Measurements from ENCODE around the gene CFTR.

Gene CFTR

DNA sequence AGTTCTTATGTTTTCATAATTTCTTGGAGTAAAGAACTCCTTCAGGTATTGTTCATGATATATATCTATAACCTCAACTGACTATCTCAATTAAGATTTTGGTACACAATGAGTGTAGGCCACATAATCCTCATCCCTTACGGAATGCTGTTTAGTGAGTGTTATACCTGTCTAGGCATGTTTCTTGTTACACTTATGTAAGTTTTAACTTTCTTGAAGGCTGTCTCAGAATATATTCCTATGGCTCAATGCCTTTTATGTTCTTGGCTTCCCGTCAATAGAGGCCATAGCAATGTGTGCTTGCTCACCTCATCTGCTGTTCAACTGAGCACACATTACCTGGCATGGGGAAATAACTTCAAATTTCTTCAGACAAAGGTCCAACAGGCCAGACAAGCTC is 208.3 kb downstream of the CFTR start:
- Histone ChIP-seq H3K36me3 (ENCODE audit: insufficient read depth, low read length) (no peaks in the 10 kb centered on the region), H3K9ac (ENCODE audit: low read depth, low read length) (no peak overlapping the region), H3K79me2 (ENCODE audit: insufficient read depth, low read length) (no peaks in the 10 kb centered on the region), H3K4me3 (ENCODE audit: low read depth in 1 of 2, low read length in 2 of 2) (no peak overlapping the region), H3K9me3 (ENCODE audit: insufficient read depth, low read length, severe bottlenecking) (no peaks in the 10 kb centered on the region), H3K27me3 (ENCODE audit: insufficient read depth, low read length, poor library complexity) (no peaks in the 10 kb centered on the region), H3K4me2 (ENCODE audit: insufficient read depth, low read length) (no peak overlapping the region), H2AFZ (ENCODE audit: low read depth, low read length) (peak overlapping the region; percentile 22; the same call in 1 of the 2 replicates), H3K27ac (ENCODE audit: low read length) (no peak overlapping the region), H3K4me1 (ENCODE audit: insufficient read depth, low read length) (peaks cover 11% of the 10 kb centered on the region), H4K20me1 (ENCODE audit: insufficient read depth, low read length) (no peaks in the 10 kb centered on the region)
- TF ChIP-seq EZH2 (IDR thresholded peaks at IDR 0.05; ENCODE audit: borderline replicate concordance, low read depth, low read length, severe bottlenecking), result no peak
- TF ChIP-seq, protein P1, sequence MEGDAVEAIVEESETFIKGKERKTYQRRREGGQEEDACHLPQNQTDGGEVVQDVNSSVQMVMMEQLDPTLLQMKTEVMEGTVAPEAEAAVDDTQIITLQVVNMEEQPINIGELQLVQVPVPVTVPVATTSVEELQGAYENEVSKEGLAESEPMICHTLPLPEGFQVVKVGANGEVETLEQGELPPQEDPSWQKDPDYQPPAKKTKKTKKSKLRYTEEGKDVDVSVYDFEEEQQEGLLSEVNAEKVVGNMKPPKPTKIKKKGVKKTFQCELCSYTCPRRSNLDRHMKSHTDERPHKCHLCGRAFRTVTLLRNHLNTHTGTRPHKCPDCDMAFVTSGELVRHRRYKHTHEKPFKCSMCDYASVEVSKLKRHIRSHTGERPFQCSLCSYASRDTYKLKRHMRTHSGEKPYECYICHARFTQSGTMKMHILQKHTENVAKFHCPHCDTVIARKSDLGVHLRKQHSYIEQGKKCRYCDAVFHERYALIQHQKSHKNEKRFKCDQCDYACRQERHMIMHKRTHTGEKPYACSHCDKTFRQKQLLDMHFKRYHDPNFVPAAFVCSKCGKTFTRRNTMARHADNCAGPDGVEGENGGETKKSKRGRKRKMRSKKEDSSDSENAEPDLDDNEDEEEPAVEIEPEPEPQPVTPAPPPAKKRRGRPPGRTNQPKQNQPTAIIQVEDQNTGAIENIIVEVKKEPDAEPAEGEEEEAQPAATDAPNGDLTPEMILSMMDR (IDR thresholded peaks at IDR 0.05; ENCODE audit: borderline replicate concordance, extremely low read depth, low read length, poor library complexity, severe bottlenecking), result no peak
- no peak for ATAC-seq (ENCODE audit: insufficient read depth, low read depth)
- no peak for DNase-seq

DNA sequence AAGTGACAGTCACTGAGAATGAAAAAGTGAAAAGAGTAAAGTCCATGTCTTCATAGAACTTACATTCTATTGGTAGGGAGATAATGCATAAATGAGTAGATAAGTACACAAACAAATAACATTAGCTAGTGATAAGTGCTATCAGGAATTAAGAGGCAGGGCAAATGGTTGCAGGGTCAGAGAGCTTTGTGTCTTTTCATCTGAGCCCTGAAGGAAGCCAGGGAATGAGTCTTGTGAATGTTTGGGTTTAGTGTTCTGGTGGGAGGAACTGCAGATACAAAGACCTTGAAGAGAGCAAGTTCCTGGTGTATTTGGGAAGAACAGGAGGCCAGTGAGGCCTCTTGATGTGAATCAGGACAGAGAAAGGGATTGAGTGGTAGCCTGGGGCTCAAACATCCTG is 209.6 kb downstream of the CFTR start:
- peak overlapping the region; percentile 63 for H2AFZ ChIP-seq (ENCODE audit: low read depth, low read length)
- H3K36me3 ChIP-seq (ENCODE audit: insufficient read depth, low read length), result no peaks in the 10 kb centered on the region
- H4K20me1 ChIP-seq (ENCODE audit: insufficient read depth, low read length), result no peaks in the 10 kb centered on the region
- no peak overlapping the region for H3K9ac ChIP-seq (ENCODE audit: low read depth, low read length)
- H3K79me2 ChIP-seq (ENCODE audit: insufficient read depth, low read length), result no peaks in the 10 kb centered on the region
- no peaks in the 10 kb centered on the region for H3K27me3 ChIP-seq (ENCODE audit: insufficient read depth, low read length, poor library complexity)
- H3K4me2 ChIP-seq (ENCODE audit: insufficient read depth, low read length), result no peak overlapping the region
- no peak for ATAC-seq (ENCODE audit: insufficient read depth, low read depth)
- no peak for TF ChIP-seq EZH2 (IDR thresholded peaks at IDR 0.05; ENCODE audit: borderline replicate concordance, low read depth, low read length, severe bottlenecking)
- TF ChIP-seq, protein P1 (IDR thresholded peaks at IDR 0.05; ENCODE audit: borderline replicate concordance, extremely low read depth, low read length, poor library complexity, severe bottlenecking), result no peak
- H3K27ac ChIP-seq (ENCODE audit: low read length), result no peak overlapping the region
- no peak overlapping the region for H3K4me3 ChIP-seq (ENCODE audit: low read depth in 1 of 2, low read length in 2 of 2)
- H3K4me1 ChIP-seq (ENCODE audit: insufficient read depth, low read length), result peaks cover 11% of the 10 kb centered on the region
- no peaks in the 10 kb centered on the region for H3K9me3 ChIP-seq (ENCODE audit: insufficient read depth, low read length, severe bottlenecking)
- no peak for DNase-seq

DNA sequence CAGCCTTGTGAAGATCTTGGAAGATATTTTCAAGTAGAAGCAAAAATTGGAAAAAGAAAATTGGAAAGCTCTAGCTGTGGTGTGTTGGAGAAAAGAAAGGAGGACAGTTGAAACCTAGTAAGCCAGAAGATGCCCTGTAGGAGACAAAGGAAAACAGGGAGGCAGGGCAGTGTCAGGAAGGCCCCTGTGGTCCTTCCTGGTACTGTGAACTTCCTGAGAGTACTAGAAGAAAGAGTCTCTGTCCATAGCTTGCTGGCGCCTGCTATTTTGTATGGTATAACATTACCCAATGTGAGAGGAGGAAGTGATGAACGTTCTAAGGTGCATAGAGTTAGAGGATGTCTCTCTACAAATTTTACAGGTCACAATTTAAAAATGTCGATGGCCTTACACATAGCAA is 210.3 kb downstream of the CFTR start:
- H3K79me2 ChIP-seq (ENCODE audit: insufficient read depth, low read length), result no peaks in the 10 kb centered on the region
- no peak overlapping the region for H3K9ac ChIP-seq (ENCODE audit: low read depth, low read length)
- DNase-seq (no peak), ATAC-seq (ENCODE audit: insufficient read depth, low read depth) (peak; percentile 50; the same call in 2 of the 3 replicates)
- TF ChIP-seq, protein P1 (IDR thresholded peaks at IDR 0.05; ENCODE audit: borderline replicate concordance, extremely low read depth, low read length, poor library complexity, severe bottlenecking), result no peak
- no peak for TF ChIP-seq EZH2 (IDR thresholded peaks at IDR 0.05; ENCODE audit: borderline replicate concordance, low read depth, low read length, severe bottlenecking)
- no peaks in the 10 kb centered on the region for H3K9me3 ChIP-seq (ENCODE audit: insufficient read depth, low read length, severe bottlenecking)
- no peak overlapping the region for H3K4me3 ChIP-seq (ENCODE audit: low read depth in 1 of 2, low read length in 2 of 2)
- no peaks in the 10 kb centered on the region for H4K20me1 ChIP-seq (ENCODE audit: insufficient read depth, low read length)
- peaks cover 14% of the 10 kb centered on the region for H3K4me1 ChIP-seq (ENCODE audit: insufficient read depth, low read length)
- no peak overlapping the region for H3K27ac ChIP-seq (ENCODE audit: low read length)
- no peak overlapping the region for H3K4me2 ChIP-seq (ENCODE audit: insufficient read depth, low read length)
- no peaks in the 10 kb centered on the region for H3K36me3 ChIP-seq (ENCODE audit: insufficient read depth, low read length)
- H3K27me3 ChIP-seq (ENCODE audit: insufficient read depth, low read length, poor library complexity), result no peaks in the 10 kb centered on the region
- peak overlapping the region; percentile 63; the same call in 1 of the 2 replicates for H2AFZ ChIP-seq (ENCODE audit: low read depth, low read length)

DNA sequence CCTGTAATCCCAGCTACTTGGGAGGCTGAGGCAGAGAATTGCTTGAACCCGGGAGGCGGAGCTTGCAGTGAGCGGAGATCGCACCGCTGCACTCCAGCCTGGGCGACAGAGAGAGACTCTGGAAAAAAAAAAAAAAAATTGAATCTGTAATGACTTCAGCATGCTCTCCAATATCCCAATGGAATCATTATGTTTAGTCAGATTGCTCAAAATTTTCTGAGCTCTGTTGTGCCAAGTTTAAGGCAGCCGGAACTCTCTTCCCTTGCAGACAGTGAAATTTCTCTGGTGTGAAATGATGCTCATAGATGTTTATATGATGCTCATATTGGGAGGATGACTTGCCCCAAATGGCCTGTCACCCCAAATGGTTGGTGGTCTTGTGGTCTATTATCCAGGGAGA is 212.5 kb downstream of the CFTR start:
- DNase-seq, result no peak
- no peak overlapping the region for H2AFZ ChIP-seq (ENCODE audit: low read depth, low read length)
- H3K9ac ChIP-seq (ENCODE audit: low read depth, low read length), result no peak overlapping the region
- no peak for ATAC-seq (ENCODE audit: insufficient read depth, low read depth)
- no peaks in the 10 kb centered on the region for H3K36me3 ChIP-seq (ENCODE audit: insufficient read depth, low read length)
- TF ChIP-seq EZH2 (IDR thresholded peaks at IDR 0.05; ENCODE audit: borderline replicate concordance, low read depth, low read length, severe bottlenecking), result no peak
- TF ChIP-seq, protein P1 (IDR thresholded peaks at IDR 0.05; ENCODE audit: borderline replicate concordance, extremely low read depth, low read length, poor library complexity, severe bottlenecking), result no peak
- no peaks in the 10 kb centered on the region for H4K20me1 ChIP-seq (ENCODE audit: insufficient read depth, low read length)
- H3K4me2 ChIP-seq (ENCODE audit: insufficient read depth, low read length), result no peak overlapping the region
- H3K9me3 ChIP-seq (ENCODE audit: insufficient read depth, low read length, severe bottlenecking), result no peaks in the 10 kb centered on the region
- peaks cover 11% of the 10 kb centered on the region for H3K4me1 ChIP-seq (ENCODE audit: insufficient read depth, low read length)
- H3K4me3 ChIP-seq (ENCODE audit: low read depth in 1 of 2, low read length in 2 of 2), result no peak overlapping the region
- no peaks in the 10 kb centered on the region for H3K79me2 ChIP-seq (ENCODE audit: insufficient read depth, low read length)
- no peaks in the 10 kb centered on the region for H3K27me3 ChIP-seq (ENCODE audit: insufficient read depth, low read length, poor library complexity)
- no peak overlapping the region for H3K27ac ChIP-seq (ENCODE audit: low read length)

Measured in DND-41 (cell line).